CD1c-positive myeloid dendritic cell (primary cell): Measurements from ENCODE around the gene FDX1.
A peak's percentile ranks its signal among the peaks of the same experiment; 100 is the strongest.
"Not testable (repeated sequence)": the region's sequence is repeated elsewhere in the genome, so short reads cannot be mapped to it uniquely, and the experiment has no call there.

Experiments
- DNase-seq: peaks from one replicate; pipeline ENCODE4 v3.0.0-alpha.2; 2016; ENCODE audit errors: extremely low spot score

FDX1 gene

GRCh38 chr11:110429731-110430266, at the start of gene FDX1:
Gene FDX1 (plus strand): TSS chr11:110429948. CDS start chr11:110430121, 173 bp downstream.
- peak; percentile 92 for DNase-seq

- no peak for DNase-seq
These were observed 48.7 kb upstream of the FDX1 start for GRCh38 chr11:110380836-110381622.

- not testable (repeated sequence) for DNase-seq
These were observed 41.5 kb upstream of the FDX1 start for GRCh38 chr11:110388231-110388630.

GRCh38 chr11:110389965-110390364, 39.8 kb upstream of the FDX1 start:
- no peak for DNase-seq

- DNase-seq = no peak
These were observed 37.7 kb upstream of the FDX1 start for GRCh38 chr11:110392056-110392455.

GRCh38 chr11:110397668-110398286, 32.0 kb upstream of the FDX1 start:
- DNase-seq = not testable (repeated sequence)

GRCh38 chr11:110403585-110403984, 26.2 kb upstream of the FDX1 start:
- not testable (repeated sequence) for DNase-seq

- DNase-seq = not testable (repeated sequence)
These were observed 24.1 kb upstream of the FDX1 start for GRCh38 chr11:110405636-110406035.

GRCh38 chr11:110407315-110407714, 22.4 kb upstream of the FDX1 start:
- no peak for DNase-seq

GRCh38 chr11:110409174-110409573, 20.6 kb upstream of the FDX1 start:
- peak; percentile 53 for DNase-seq

- no peak for DNase-seq
These were observed 19.1 kb upstream of the FDX1 start for GRCh38 chr11:110410651-110411050.

- DNase-seq = no peak
These were observed 14.7 kb upstream of the FDX1 start for GRCh38 chr11:110415081-110415480.

GRCh38 chr11:110421658-110422057, 8.1 kb upstream of the FDX1 start:
- not testable (repeated sequence) for DNase-seq

GRCh38 chr11:110422306-110422905, 7.3 kb upstream of the FDX1 start:
- no peak for DNase-seq

GRCh38 chr11:110424775-110425444, 4.8 kb upstream of the FDX1 start:
- DNase-seq = no peak

GRCh38 chr11:110425751-110426545, 3.8 kb upstream of the FDX1 start:
- DNase-seq = no peak

GRCh38 chr11:110428040-110428439, 1.7 kb upstream of the FDX1 start:
- DNase-seq = no peak

GRCh38 chr11:110428956-110429730, 605 bp upstream of the FDX1 start:
- DNase-seq = no peak

- peak; percentile 19 for DNase-seq
These were observed 711 bp downstream of the FDX1 start for GRCh38 chr11:110430267-110431050.
